Activated CD4-positive, alpha-beta T cell treated with anti-CD3 and anti-CD28 coated beads for 36 hours (primary cell): ENCODE results near the gene RPS6KC1. TPM values are rescaled to one million over a fixed set of nuclear protein-coding genes. Genes with fewer than 3 reads are reported as not detected.

Source experiments
- ATAC-seq: fragments of 200-7000 bp; cut with Tn5 transposase; one replicate; pipeline ENCODE4 v1.10.0; 2021; ENCODE audit warnings: mild to moderate bottlenecking, moderate library complexity
- CTCF ChIA-PET: fragments of 350-600 bp; sonication (Branson Sonifier 250); formaldehyde crosslinking; loops from one replicate; lab custom pipeline; 2021; ENCODE audit warnings: antibody characterized with exemption; lab: Charles Lee
- POLR2A ChIA-PET: fragments of 350-600 bp; sonication (Branson Sonifier 250); formaldehyde crosslinking; loops from one replicate; lab custom pipeline; 2021; ENCODE audit warnings: antibody characterized with exemption, inconsistent platforms; lab: Charles Lee
- DNase-seq: peaks from one replicate; pipeline ENCODE4 v3.0.0-alpha.2; 2020
- H3K27ac Mint-ChIP-seq: one replicate; pipeline ENCODE4 v1.8.0; 2021; ENCODE audit warnings: mixed read lengths
- H3K27me3 Mint-ChIP-seq: one replicate; pipeline ENCODE4 v1.8.0; 2021; ENCODE audit warnings: mixed read lengths
- H3K36me3 Mint-ChIP-seq: one replicate; pipeline ENCODE4 v1.8.0; 2021; ENCODE audit warnings: low read depth, mixed read lengths
- H3K4me1 Mint-ChIP-seq: one replicate; pipeline ENCODE4 v1.8.0; 2021; ENCODE audit warnings: mixed read lengths
- H3K4me3 Mint-ChIP-seq: one replicate; pipeline ENCODE4 v1.8.0; 2021; ENCODE audit warnings: mild to moderate bottlenecking, moderate library complexity, mixed read lengths
- H3K9me3 Mint-ChIP-seq: one replicate; pipeline ENCODE4 v1.8.0; 2021; ENCODE audit warnings: low read depth, mixed read lengths
- intact Hi-C, 2 experiments: fragments of 100-400 bp; cut with DNase I in 1 of 2; cut with micrococcal nuclease in 1 of 2; formaldehyde crosslinking; loops; one replicate each; pipeline versions ENCODE4 v1.14.2 to v1.15.1; 2022 to 2024; cut with DNase I, micrococcal nuclease
- total RNA-seq, 2 experiments: library from RNA; stranded (reverse); gene quantifications; one replicate each; pipeline ENCODE4 v1.2.3, GENCODE V29; 2021

Gene RPS6KC1, protein sequence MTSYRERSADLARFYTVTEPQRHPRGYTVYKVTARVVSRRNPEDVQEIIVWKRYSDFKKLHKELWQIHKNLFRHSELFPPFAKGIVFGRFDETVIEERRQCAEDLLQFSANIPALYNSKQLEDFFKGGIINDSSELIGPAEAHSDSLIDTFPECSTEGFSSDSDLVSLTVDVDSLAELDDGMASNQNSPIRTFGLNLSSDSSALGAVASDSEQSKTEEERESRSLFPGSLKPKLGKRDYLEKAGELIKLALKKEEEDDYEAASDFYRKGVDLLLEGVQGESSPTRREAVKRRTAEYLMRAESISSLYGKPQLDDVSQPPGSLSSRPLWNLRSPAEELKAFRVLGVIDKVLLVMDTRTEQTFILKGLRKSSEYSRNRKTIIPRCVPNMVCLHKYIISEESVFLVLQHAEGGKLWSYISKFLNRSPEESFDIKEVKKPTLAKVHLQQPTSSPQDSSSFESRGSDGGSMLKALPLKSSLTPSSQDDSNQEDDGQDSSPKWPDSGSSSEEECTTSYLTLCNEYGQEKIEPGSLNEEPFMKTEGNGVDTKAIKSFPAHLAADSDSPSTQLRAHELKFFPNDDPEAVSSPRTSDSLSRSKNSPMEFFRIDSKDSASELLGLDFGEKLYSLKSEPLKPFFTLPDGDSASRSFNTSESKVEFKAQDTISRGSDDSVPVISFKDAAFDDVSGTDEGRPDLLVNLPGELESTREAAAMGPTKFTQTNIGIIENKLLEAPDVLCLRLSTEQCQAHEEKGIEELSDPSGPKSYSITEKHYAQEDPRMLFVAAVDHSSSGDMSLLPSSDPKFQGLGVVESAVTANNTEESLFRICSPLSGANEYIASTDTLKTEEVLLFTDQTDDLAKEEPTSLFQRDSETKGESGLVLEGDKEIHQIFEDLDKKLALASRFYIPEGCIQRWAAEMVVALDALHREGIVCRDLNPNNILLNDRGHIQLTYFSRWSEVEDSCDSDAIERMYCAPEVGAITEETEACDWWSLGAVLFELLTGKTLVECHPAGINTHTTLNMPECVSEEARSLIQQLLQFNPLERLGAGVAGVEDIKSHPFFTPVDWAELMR
- 1 to 10 TPM; 4.9 to 5.7 TPM for total RNA-seq

GRCh38 chr1:213051127-213051880 is at the start of gene RPS6KC1:
Gene RPS6KC1 (plus strand): TSS chr1:213051241. CDS start chr1:213051405, 164 bp downstream.
- intact Hi-C loops: loop anchor here (1.0 to 5.0 kb wide), 6 partner anchors 19 to 485 kb away; partner anchors contain the start of genes ANGEL2 (in 2 of the 2), NSL1 (in 2 of the 2), TATDN3 (in 2 of the 2) and FLVCR1 (in 1 of the 2)
- peak within 1 kb of the TSS; percentile 93 for H3K27ac Mint-ChIP-seq
- peaks cover 27% of the 10 kb centered on the region for H3K4me1 Mint-ChIP-seq
- peaks cover 12% of the 10 kb centered on the region for H3K9me3 Mint-ChIP-seq
- ATAC-seq (peak; percentile 97), DNase-seq (peak; percentile 92)
- ChIA-PET POLR2A (no interaction called here), CTCF (interaction anchor here (0.6 to 1.4 kb wide), 6 partner anchors 11 to 932 kb away, joined by 3 to 4 read pairs (median 4); no protein-coding TSS in a partner anchor)
- peak within 1 kb of the TSS; percentile 82 for H3K4me3 Mint-ChIP-seq
- peaks cover 9% of the 10 kb centered on the region for H3K27me3 Mint-ChIP-seq
- peaks cover 7% of the 10 kb centered on the region for H3K36me3 Mint-ChIP-seq

DNA sequence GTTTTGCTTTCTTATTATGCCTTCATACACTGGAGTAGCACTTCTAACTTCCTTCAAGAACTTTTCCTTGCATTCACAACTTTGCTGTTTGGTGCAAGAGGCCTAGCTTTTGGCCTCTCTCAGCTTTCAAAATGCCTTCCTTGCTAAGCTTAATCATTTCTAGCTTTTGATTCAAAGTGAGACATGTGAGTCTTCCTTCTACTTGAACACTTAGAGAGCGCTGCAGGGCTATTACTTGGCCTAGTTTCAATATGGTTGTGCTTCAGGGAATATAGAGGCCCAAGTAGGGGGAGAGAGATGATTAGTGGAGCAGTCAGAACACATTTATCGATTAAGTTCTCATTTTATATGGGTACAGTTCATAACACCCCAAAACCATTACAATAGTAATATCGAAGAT is 47.8 kb upstream of the RPS6KC1 start:
- H3K4me1 Mint-ChIP-seq: peaks cover 12% of the 10 kb centered on the region
- peaks cover 45% of the 10 kb centered on the region for H3K36me3 Mint-ChIP-seq
- H3K4me3 Mint-ChIP-seq: no peak overlapping the region
- peak; percentile 98 for ATAC-seq
- ChIA-PET CTCF (interaction anchor here (0.6 to 4.7 kb wide), 4 partner anchors 9 to 28 kb away, joined by 3 to 24 read pairs (median 6); no protein-coding TSS in a partner anchor), POLR2A (interaction anchor here (0.6 to 1.0 kb wide), 3 partner anchors 14 to 976 kb away, joined by 3 to 5 read pairs (median 3); no protein-coding TSS in a partner anchor)
- peak overlapping the region; percentile 74 for H3K27ac Mint-ChIP-seq
- H3K27me3 Mint-ChIP-seq: no peaks in the 10 kb centered on the region
- intact Hi-C loops: loop anchor here in 1 of 2 experiments (1.0 to 5.0 kb wide), 2 partner anchors 12 to 146 kb away; partner anchors contain the start of genes ANGEL2 and FLVCR1
- DNase-seq: peak; percentile 47
- no peaks in the 10 kb centered on the region for H3K9me3 Mint-ChIP-seq

- Mint-ChIP-seq H3K9me3 (no peaks in the 10 kb centered on the region), H3K27me3 (no peaks in the 10 kb centered on the region), H3K4me1 (peaks cover 33% of the 10 kb centered on the region), H3K4me3 (no peak overlapping the region), H3K36me3 (peaks cover 48% of the 10 kb centered on the region), H3K27ac (no peak overlapping the region)
- DNase-seq: no peak
- POLR2A ChIA-PET: no interaction called here
- ATAC-seq: peak; percentile 47
- intact Hi-C loops: no loop called here
- CTCF ChIA-PET: no interaction called here
These were observed 42.5 kb upstream of the RPS6KC1 start for GRCh38 chr1:213008564-213008963.

GRCh38 chr1:213014642-213015041 is 36.4 kb upstream of the RPS6KC1 start:
- ChIA-PET CTCF (interaction anchor here (1.1 to 4.9 kb wide), 3 partner anchors 8 to 19 kb away, joined by 4 to 25 read pairs (median 8); no protein-coding TSS in a partner anchor), POLR2A (no interaction called here)
- intact Hi-C loops: loop anchor here (1.0 to 5.0 kb wide), 11 partner anchors 11 to 1435 kb away; partner anchors contain the start of genes NSL1 (in 2 of the 2), RPS6KC1 (in 2 of the 2), TATDN3 (in 2 of the 2) and ATF3 (in 1 of the 2)
- H3K9me3 Mint-ChIP-seq: no peaks in the 10 kb centered on the region
- no peaks in the 10 kb centered on the region for H3K27me3 Mint-ChIP-seq
- DNase-seq (no peak), ATAC-seq (no peak)
- H3K27ac Mint-ChIP-seq: peak overlapping the region; percentile 100
- H3K36me3 Mint-ChIP-seq: peaks cover 21% of the 10 kb centered on the region
- peak overlapping the region; percentile 100 for H3K4me3 Mint-ChIP-seq
- peaks cover 30% of the 10 kb centered on the region for H3K4me1 Mint-ChIP-seq

GRCh38 chr1:213015099-213016050 is 35.7 kb upstream of the RPS6KC1 start, which contains the start of gene ANGEL2:
Gene ANGEL2 (minus strand): TSS chr1:213015867. CDS start chr1:213015671, 196 bp downstream.
- Mint-ChIP-seq H3K27ac (peak within 1 kb of the TSS; percentile 100), H3K4me3 (peak within 1 kb of the TSS; percentile 100), H3K9me3 (no peaks in the 10 kb centered on the region), H3K27me3 (no peaks in the 10 kb centered on the region), H3K36me3 (peaks cover 21% of the 10 kb centered on the region), H3K4me1 (peaks cover 30% of the 10 kb centered on the region)
- intact Hi-C loops: loop anchor here (1.0 to 2.0 kb wide), 10 partner anchors 12 to 1436 kb away; partner anchors contain the start of genes NSL1 (in 2 of the 2), RPS6KC1 (in 2 of the 2), TATDN3 (in 2 of the 2) and ATF3 (in 1 of the 2)
- peak; percentile 99 for ATAC-seq
- peak; percentile 97 for DNase-seq
- CTCF ChIA-PET: interaction anchor here (1.1 to 4.9 kb wide), 3 partner anchors 9 to 20 kb away, joined by 4 to 25 read pairs (median 8); no protein-coding TSS in a partner anchor
- POLR2A ChIA-PET: interaction anchor here (0.7 kb wide), 2 partner anchors 230 to 588 kb away, joined by 3 to 5 read pairs; no protein-coding TSS in a partner anchor

- DNase-seq: no peak
- POLR2A ChIA-PET: interaction anchor here (0.6 kb wide), 1 partner anchor 296 kb away, joined by 3 read pairs; no protein-coding TSS in a partner anchor
- Mint-ChIP-seq H3K4me1 (peaks cover 17% of the 10 kb centered on the region), H3K27me3 (no peaks in the 10 kb centered on the region), H3K27ac (no peak overlapping the region), H3K36me3 (peaks cover 10% of the 10 kb centered on the region), H3K4me3 (no peak overlapping the region), H3K9me3 (no peaks in the 10 kb centered on the region)
- intact Hi-C loops: no loop called here
- CTCF ChIA-PET: no interaction called here
- ATAC-seq: no peak
These were observed 33.4 kb upstream of the RPS6KC1 start for GRCh38 chr1:213017447-213018273.

DNA sequence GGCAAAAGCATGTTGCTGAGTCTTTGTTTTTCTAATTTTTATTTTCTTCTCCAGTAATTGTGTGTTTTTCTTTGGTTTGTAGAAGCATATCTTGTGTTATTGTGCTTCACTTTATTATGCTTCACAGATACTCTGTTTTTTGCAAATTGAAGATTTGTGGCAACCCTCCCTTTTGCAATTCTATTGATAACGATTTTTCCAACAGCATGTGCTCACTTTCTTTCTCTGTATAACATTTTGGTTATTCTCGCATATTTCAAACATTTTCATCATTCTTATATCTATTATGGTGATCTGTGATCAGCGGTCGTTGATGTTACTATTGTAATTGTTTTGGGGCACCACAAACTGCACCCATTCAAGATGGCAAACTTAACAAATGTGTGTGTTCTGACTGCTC is 31.6 kb upstream of the RPS6KC1 start:
- no peak for ATAC-seq
- no peak overlapping the region for H3K4me3 Mint-ChIP-seq
- POLR2A ChIA-PET: no interaction called here
- CTCF ChIA-PET: no interaction called here
- no peaks in the 10 kb centered on the region for H3K9me3 Mint-ChIP-seq
- intact Hi-C loops: no loop called here
- H3K4me1 Mint-ChIP-seq: peaks cover 3% of the 10 kb centered on the region
- no peak for DNase-seq
- H3K27me3 Mint-ChIP-seq: peaks cover 4% of the 10 kb centered on the region
- no peak overlapping the region for H3K27ac Mint-ChIP-seq
- no peaks in the 10 kb centered on the region for H3K36me3 Mint-ChIP-seq

GRCh38 chr1:213020016-213020415 is 31.0 kb upstream of the RPS6KC1 start:
- intact Hi-C loops: no loop called here
- no peaks in the 10 kb centered on the region for H3K36me3 Mint-ChIP-seq
- H3K27ac Mint-ChIP-seq: no peak overlapping the region
- ATAC-seq: no peak
- DNase-seq: no peak
- no peak overlapping the region for H3K4me3 Mint-ChIP-seq
- ChIA-PET CTCF (interaction anchor here (0.6 to 1.8 kb wide), 5 partner anchors 13 to 48 kb away, joined by 3 to 5 read pairs (median 4); partner anchors contain the start of gene RPS6KC1), POLR2A (no interaction called here)
- H3K27me3 Mint-ChIP-seq: peaks cover 5% of the 10 kb centered on the region
- H3K9me3 Mint-ChIP-seq: no peaks in the 10 kb centered on the region
- peaks cover 3% of the 10 kb centered on the region for H3K4me1 Mint-ChIP-seq
